Muscle layer of duodenum (tissue), 2 donors: ENCODE measurements around the gene LRRC37A3.
"Not testable (repeated sequence)": the region's sequence is repeated elsewhere in the genome, so short reads cannot be mapped to it uniquely, and the experiment has no call there.

ENCODE experiments used
- H3K27ac ChIP-seq: one replicate; pipeline ENCODE4 v1.7.0; 2013; ENCODE audit warnings: mild to moderate bottlenecking, low read length
- H3K27me3 ChIP-seq: one replicate; pipeline ENCODE4 v1.7.0; 2013; ENCODE audit warnings: low read depth, mild to moderate bottlenecking, control low read depth, low read length
- H3K36me3 ChIP-seq, 2 donors: one replicate each; pipeline ENCODE4 v1.7.0; 2013; ENCODE audit warnings: low read length in 2 of 2, control low read depth in 1 of 2, mild to moderate bottlenecking in 1 of 2; ENCODE audit not compliant: insufficient read depth in 2 of 2, control insufficient read depth in 1 of 2
- H3K4me1 ChIP-seq, 2 donors: one replicate each; pipeline ENCODE4 v1.7.0; 2013; ENCODE audit warnings: low read length in 2 of 2, mild to moderate bottlenecking in 2 of 2, control low read depth in 1 of 2, moderate library complexity in 1 of 2; ENCODE audit not compliant: insufficient read depth in 2 of 2, control insufficient read depth in 1 of 2
- H3K4me3 ChIP-seq, 2 donors: one replicate each; pipeline ENCODE4 v1.7.0; 2013; ENCODE audit warnings: low read length in 2 of 2, low read depth in 1 of 2, mild to moderate bottlenecking in 1 of 2
- H3K9me3 ChIP-seq, 2 donors: one replicate each; pipeline ENCODE4 v1.7.0; 2013; ENCODE audit warnings: low read length in 2 of 2, control low read depth in 1 of 2, mild to moderate bottlenecking in 1 of 2; ENCODE audit not compliant: control insufficient read depth in 1 of 2
- donor health status: healthy.

The LRRC37A3 gene

GRCh38 chr17:64829068-64829467 lies 90.2 kb downstream of the LRRC37A3 start:
- H3K27me3 ChIP-seq, H3K4me3 ChIP-seq, H3K9me3 ChIP-seq: not testable (repeated sequence)

GRCh38 chr17:64818904-64819303 lies 100.4 kb downstream of the LRRC37A3 start:
- H3K27ac ChIP-seq, H3K4me3 ChIP-seq, H3K4me1 ChIP-seq, H3K36me3 ChIP-seq, H3K9me3 ChIP-seq, H3K27me3 ChIP-seq: not testable (repeated sequence)

More at GRCh38 chr17:64829068-64829467, 90.2 kb downstream of the LRRC37A3 start:
- peaks cover 0 to 11% of the 10 kb centered on the region in 2 donors for H3K36me3 ChIP-seq
- H3K27ac ChIP-seq, H3K4me1 ChIP-seq: not testable (repeated sequence)

- not testable (repeated sequence) for H3K27me3 ChIP-seq, H3K4me1 ChIP-seq, H3K36me3 ChIP-seq, H3K27ac ChIP-seq, H3K4me3 ChIP-seq, H3K9me3 ChIP-seq
These were observed 103.5 kb downstream of the LRRC37A3 start for GRCh38 chr17:64815833-64816198.

GRCh38 chr17:64814993-64815832 lies 104.1 kb downstream of the LRRC37A3 start:
- H3K9me3 ChIP-seq, H3K4me1 ChIP-seq, H3K36me3 ChIP-seq, H3K27me3 ChIP-seq, H3K4me3 ChIP-seq, H3K27ac ChIP-seq: not testable (repeated sequence)

DNA sequence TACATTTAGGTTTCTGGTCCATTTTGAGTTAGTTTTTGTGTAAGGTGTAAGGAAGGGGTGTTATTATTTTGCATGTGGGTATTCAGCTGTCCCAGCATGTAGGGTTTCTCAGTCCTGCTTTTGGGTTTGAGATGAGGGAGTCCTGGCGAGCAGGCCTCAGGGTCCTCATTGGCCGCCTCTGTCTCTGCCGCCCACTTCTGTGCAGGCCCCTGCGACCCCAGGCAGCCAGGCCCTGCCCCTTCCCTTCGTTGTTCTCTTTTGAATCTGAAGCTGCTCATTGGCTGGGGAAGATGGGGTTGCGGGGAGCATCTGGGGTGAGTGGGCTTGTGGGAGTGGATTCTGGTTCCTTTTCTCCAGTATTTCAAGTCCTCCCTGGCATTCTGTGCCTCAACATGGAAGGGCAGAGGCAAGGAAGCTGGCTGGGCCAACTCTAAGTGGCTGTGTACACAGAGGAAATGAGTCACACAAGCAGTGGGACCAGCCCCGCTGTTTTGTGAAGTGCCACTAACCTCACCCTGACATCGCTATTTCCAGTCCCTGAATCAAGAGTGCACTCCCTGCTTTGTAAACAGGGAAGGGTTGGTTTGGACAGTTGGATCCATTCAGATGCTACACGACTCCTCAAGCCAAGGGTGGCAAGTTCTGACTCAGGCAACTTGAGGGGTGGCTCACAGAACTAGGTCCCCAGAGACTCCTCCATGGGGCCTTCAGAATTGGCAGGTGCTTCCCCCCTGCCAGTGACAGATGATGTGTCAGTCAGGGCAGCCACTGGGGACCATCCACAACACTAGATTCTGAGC lies 110.9 kb downstream of the LRRC37A3 start:
- H3K27ac ChIP-seq, H3K27me3 ChIP-seq, H3K4me1 ChIP-seq, H3K9me3 ChIP-seq, H3K4me3 ChIP-seq, H3K36me3 ChIP-seq: not testable (repeated sequence)
